ENCODE measurements around the gene PCARE.
"Not testable (repeated sequence)": the region's sequence is repeated elsewhere in the genome, so short reads cannot be mapped to it uniquely, and the experiment has no call there.

Gene PCARE

GRCh38 chr2:29096969-29097368, 22.6 kb upstream of the PCARE start:
- DNase-seq (ENCODE audit: low read depth) = no peak

GRCh38 chr2:29090311-29090710, 16.0 kb upstream of the PCARE start:
- DNase-seq (ENCODE audit: low read depth) = not testable (repeated sequence)

DNA sequence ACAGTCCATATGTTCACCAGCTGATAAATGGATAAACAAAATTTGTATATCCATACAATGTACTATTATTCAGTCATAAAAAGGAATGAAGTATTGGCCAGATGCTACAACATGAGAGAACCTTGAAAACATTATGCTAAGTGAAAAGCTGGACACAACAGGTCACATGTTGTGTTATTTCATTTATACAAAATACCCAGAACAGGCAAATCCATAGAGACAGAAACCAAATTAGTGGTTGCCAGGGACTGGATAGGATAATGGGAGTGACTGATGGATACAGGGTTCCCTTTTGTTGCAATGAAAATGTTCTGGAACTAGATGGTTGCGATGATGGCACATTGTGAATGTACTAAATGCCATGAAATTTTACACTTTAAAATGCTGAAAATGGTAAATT, 10.2 kb upstream of the PCARE start:
- DNase-seq (ENCODE audit: low read depth) = no peak

- DNase-seq (ENCODE audit: low read depth) = no peak
Measured at GRCh38 chr2:29082804-29083495, 8.6 kb upstream of the PCARE start.

- no peak for DNase-seq (ENCODE audit: low read depth)
Measured at GRCh38 chr2:29080886-29081743, 6.8 kb upstream of the PCARE start.

- DNase-seq (ENCODE audit: low read depth) = no peak
Measured at GRCh38 chr2:29079887-29080286, 5.6 kb upstream of the PCARE start.

DNA sequence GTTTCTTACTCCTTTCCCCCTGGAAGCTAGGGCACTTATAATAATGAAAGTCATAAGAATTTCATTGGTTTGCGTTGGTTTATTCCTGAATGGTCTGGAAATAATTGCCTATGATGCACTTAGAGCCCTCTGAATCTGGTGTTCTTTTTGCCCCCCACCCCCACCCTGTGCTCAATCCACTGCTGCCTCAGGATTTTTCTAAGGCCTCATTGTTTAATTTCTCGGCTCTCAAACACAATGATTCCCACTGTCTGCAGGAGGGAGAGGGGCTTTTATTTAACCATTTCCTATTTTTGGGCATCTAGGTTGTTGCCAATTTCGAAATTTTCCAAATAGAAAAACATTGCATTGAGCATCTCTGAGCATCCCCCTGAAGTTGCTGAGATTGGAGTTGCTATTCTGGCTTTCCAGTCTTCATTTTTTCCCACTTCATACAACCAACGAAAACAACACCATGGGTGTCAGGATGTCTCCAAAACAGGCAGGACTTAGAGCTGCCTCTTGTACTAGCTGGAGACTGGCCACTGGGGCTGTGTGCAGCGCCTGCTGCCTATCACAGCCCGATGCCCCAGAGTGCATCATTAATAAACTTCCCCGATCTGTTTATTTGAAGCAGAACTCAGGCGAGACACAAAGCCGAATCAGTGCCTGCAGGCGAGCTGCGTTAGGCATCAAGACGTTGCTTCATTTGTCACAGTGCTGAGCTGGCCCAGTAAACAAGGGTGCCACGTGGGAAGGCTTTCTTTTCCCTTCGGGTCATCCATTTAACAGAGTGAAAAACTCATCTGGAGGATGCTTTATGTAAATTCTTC, 1.8 kb upstream of the PCARE start:
- DNase-seq (ENCODE audit: low read depth) = no peak

- no peak for DNase-seq (ENCODE audit: low read depth)
Measured at GRCh38 chr2:29073933-29074332, 390 bp downstream of the PCARE start.

DNA sequence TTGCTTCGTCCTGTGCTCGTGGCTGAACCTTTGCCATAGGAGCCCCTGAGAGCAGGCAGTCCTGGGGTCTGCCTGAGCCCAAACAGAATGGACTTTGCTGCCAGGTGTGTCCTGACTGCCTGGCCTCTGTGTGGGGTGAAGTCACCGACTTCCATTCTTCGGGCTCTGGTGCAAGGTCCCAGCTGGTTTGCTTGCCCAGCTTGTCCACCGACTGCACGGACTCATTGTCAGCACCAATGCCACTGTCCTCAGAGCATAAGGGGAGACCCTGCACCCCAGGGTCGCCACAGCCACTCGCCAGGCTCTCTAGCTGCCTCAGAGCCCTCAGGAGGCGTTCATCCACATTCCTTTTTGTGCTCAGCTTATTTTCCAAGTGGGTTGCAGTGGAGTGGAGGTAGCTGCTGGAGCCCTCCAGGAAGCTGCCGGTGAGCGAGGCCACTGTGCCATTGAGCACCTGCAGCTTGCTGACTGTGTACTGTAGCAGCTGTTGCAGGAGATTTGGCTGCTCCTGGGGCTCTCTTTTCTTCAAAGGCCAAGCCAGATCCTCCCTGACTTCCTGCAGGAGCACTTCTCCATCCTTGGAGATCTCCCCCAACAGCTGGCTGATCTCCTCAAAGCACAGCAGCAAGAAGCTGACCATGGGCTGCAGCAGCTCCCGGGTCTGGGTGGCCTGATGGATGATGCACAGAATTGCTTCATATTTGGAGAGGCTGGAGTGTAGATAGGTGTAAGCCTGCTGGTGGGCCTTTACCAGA, 1.2 kb downstream of the PCARE start:
- DNase-seq (ENCODE audit: low read depth) = no peak

DNA sequence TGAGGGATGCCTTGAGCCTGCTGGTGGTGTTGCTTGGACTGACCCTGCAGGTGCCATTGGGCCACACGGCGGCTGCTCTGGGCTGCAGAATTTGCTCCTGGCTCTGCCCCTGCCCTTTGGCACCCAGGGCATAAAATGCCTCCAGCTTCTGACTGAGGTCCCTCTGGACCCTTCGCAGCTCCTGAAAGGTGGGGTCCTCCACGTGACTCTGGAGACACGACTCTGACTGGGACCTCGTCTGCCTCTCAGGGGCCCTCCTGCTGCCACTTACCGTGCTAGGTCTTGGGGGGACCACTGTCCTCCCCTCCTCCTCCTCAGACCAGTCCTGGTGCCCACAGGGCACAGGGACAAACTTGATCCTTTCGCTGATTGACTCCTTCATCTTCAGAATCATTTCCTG, 2.1 kb downstream of the PCARE start:
- DNase-seq (ENCODE audit: low read depth) = no peak

DNA sequence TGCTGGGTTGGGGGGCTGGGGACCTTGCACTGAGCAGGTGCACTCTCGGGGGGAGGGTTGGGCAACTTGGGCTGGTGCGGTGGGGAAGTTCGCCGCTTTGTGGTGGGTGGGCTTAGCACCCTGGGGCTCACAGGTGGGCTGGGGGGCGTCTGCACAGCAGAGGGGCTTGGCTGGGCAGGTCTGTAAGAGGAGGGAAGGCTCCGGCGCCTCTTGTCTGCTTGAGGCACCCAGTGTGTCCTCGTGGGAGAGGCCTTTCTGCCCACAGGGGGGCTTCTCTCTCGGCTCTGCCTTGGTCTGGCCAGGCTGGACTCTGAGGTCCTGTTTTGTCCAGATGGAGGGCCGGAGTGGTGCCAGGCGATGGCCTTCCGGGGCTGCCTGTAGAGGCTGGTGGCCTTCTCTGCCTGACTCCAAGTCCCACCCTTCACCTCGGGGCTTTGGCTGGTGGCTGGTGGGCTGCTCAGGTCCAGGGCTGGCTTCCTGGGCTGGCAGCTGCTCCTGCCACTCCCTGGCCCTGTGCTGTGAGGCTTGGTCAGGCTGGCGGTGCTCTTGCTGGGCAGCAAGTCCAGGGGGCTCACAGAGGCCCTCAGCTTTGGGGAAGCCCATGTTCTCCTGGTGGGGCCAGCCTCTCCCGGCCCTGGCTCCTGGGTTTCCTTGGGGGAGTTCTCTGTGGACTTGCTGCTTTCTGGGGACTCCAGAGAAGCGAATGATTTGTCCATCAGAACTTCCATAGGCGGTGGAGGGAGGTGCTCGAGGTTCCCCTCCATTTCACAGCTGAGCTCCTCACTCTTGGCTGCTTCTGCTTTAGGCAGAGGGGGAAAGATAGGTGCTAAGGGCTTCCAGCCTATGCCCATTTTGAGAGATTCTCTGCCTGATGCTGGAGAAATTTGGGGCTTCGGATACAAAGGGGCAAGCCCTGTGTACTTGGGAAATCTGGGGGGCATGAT, 3.0 kb downstream of the PCARE start:
- DNase-seq (ENCODE audit: low read depth) = no peak

- no peak for DNase-seq (ENCODE audit: low read depth)
Measured at GRCh38 chr2:29070526-29070925, 3.8 kb downstream of the PCARE start.

DNA sequence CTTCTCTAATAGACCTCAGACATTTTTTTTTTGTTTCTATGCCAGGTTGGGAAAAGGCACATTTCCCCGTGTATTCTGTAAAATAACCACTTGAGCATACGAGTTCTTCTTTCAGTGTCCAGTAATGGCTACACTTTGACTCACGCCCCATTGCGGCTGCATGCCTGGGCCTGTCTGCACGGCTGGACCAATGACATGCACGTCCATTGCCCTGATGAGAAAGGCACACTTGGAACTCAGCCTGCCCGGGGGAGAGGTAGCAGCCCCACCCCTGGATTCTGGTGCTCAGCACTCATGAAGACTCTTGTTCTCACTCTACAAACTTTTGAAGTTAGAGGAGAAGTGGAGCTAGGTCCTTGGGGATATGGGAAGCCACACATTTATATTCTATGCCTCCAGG, 5.8 kb downstream of the PCARE start:
- no peak for DNase-seq (ENCODE audit: low read depth)

DNA sequence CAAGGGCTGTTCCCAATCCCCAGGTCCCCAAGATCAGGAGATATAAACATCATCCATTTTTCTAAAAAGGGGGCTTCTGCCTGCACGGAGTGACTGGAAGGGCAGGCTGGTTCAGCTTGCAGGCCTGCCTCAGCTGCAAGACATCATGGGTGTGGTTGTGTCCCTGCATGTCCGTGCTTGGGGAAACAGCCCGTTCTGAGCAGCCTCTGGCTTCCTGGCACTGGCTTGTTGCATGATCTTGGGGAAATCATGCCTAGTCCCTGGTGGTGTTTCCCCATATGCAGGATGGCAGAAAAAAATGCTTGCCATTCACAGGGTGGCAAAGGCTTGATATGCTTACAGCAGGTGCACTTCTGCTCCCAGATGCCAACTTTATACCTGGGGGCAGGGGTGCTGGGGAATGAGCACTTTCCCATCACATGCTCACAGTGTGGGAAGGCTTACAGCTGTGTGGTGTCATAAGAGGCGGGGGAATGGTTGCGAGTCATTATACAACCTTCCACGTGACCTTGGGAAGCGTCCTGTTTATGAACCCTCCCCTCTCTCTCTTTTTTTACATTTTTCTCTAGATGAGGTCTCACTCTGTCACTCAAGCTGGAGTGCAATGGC, 7.2 kb downstream of the PCARE start:
- DNase-seq (ENCODE audit: low read depth) = no peak

- DNase-seq (ENCODE audit: low read depth) = no peak
Measured at GRCh38 chr2:29066271-29066860, 8.0 kb downstream of the PCARE start.

DNA sequence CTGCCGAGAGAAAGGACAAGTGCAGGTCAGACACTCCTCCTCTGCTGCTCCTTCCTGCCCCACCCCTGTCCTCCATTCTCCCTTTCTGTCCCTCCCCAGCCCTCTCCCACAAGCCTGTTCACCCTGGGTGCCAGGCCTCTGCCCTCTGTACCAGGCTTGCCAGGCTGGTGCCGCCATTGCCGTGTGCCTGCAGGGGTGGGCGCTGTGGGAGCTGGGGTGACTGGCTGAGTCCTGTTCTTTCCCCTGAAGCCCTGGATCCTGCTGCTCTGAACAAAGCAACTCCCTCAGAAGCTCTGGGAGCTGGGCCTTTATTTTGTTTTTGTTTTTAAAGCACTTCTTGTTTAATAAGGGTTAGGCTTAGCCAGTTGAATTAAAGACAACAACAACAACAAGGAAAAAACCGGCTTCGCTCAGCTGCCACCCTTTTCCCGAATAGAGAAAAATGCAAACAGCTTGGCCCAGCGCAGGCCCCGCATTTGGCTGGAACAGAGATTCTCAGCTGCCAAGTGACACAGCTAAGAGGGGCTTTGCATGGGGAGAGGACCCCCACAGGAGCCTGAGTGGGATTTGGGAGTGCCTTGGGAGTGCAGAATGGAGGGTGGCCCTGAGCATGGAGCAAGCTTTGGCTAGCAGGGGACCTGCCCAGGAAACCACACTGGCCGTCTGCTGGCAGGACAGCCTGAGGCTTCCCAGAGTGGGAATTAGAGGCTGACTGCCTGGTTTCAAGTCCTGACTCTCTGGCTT, 9.1 kb downstream of the PCARE start:
- no peak for DNase-seq (ENCODE audit: low read depth)

GRCh38 chr2:29064746-29065067, 9.6 kb downstream of the PCARE start:
- DNase-seq (ENCODE audit: low read depth) = no peak

DNA sequence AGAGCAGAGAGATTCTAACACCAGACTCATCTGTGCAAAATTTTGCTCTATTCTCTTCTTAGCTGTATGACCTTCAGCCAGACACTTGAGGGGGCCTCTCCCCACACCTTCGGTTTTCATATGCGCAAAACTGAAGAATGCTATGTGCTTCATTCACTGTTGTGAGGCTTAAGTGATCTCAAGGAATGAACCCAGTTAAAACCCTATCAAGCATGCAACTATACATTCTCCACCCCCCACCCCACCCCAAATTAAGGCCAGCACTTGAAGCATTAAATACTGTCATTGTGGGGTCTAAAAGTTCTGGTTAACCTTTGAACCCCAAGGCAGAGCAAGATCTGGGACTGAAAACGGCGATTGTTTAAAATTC, 10.0 kb downstream of the PCARE start:
- DNase-seq (ENCODE audit: low read depth) = no peak

DNA sequence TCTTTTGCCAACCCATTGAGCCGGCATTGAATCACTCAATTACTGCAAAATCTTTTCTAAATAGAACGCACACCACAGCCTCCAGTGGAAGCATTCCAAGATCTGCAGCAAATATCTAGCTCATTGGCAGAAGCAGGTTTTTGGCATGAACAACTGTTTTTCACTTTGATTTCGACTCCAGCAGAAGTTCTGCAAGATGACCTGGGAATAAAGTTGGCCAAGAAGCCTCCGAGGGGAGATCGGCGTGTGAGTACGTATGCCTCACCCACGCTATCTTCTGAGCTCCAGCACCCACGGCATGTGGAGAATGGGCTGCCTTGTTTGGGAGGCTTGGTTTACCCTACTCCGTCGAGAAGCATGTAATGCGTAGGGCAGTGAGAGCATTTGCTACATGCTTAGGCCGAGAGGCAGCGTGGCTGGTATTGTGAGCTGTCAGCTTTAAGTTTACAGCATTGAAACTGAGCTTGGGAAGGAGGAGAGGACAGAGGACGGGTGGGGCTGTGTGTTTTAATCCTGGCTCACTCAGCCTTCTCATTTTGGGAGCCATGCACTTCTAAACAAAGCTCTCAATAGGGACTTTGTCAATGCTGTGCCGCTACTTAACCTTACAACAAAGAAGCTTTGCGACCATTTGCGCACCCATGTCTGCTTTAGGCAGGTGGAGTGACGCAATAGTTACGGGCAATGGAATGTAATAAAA, 10.5 kb downstream of the PCARE start:
- no peak for DNase-seq (ENCODE audit: low read depth)
